Activated naive CD8-positive, alpha-beta T cell (primary cell): ENCODE data around the gene SLC25A12.
"Not testable (repeated sequence)": the region's sequence is repeated elsewhere in the genome, so short reads cannot be mapped to it uniquely, and the experiment has no call there.

Source experiments
- H3K27ac Mint-ChIP-seq: one replicate; pipeline ENCODE4 v1.8.0; 2021; ENCODE audit warnings: mixed read lengths
- H3K27me3 Mint-ChIP-seq: one replicate; pipeline ENCODE4 v1.8.0; 2021; ENCODE audit warnings: mixed read lengths
- H3K36me3 Mint-ChIP-seq: one replicate; pipeline ENCODE4 v1.8.0; 2021; ENCODE audit warnings: mixed read lengths
- H3K4me1 Mint-ChIP-seq: one replicate; pipeline ENCODE4 v1.8.0; 2021; ENCODE audit warnings: low read depth, mixed read lengths
- H3K4me3 Mint-ChIP-seq: one replicate; pipeline ENCODE4 v1.8.0; 2021; ENCODE audit warnings: mild to moderate bottlenecking, mixed read lengths
- H3K9me3 Mint-ChIP-seq: one replicate; pipeline ENCODE4 v1.8.0; 2021; ENCODE audit warnings: low read depth, mixed read lengths

The SLC25A12 gene

DNA sequence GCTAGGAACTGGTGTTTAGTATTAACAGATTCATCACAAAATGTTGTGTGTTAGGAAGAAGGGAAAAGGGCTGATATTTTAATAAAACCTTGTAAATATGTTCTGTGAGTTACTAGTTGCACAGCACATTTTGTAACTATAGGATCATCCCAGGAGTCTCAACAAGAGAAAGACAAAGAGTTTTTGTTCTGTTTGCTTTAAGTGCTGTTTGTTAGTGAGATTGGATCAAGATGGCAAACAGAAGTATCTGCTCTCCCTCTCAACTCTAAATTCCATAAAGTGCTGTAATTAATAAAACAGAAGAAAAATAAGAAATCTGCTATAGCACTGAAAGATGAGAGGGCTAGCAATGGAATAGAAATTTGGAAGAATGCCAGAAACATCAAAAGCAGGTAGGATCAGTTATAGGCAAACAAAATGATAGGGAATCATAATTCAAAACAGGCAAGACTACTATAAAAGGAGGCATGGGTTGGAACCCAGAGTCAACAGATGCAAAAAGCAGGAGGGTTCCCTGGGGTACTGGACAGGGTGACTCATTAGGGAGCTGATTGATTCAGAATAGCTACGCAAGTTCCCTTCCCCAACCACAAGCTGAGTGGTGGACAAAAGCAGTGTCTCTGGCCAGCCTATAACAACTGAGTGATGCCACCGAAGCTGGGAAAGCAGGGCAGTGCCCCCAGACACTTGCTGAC, 131.0 kb downstream of the SLC25A12 start:
- no peak overlapping the region for H3K27ac Mint-ChIP-seq
- peaks cover 12% of the 10 kb centered on the region for H3K9me3 Mint-ChIP-seq
- H3K4me3 Mint-ChIP-seq: no peak overlapping the region
- no peaks in the 10 kb centered on the region for H3K27me3 Mint-ChIP-seq
- H3K36me3 Mint-ChIP-seq: peaks cover 35% of the 10 kb centered on the region
- no peaks in the 10 kb centered on the region for H3K4me1 Mint-ChIP-seq

DNA sequence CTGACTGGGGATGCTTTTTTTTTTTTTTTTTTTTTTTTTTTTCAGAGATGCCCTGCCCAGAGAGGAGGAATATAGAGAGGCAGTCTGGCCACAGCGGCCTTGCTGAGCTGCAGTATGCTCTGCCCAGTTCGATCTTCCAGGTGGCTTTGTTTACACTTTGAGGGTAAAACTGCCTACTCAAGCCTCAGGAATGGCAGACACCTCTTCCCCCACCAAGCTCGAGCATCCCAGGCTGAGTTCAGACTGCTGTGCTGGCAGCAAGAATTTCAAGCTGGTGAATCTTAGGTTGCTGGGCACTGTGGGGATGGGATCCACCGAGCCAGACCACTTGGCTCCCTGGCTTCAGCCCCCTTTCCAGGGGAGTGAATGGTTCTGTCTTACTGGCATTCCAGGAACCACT, 132.9 kb downstream of the SLC25A12 start:
- H3K27me3 Mint-ChIP-seq: not testable (repeated sequence)

DNA sequence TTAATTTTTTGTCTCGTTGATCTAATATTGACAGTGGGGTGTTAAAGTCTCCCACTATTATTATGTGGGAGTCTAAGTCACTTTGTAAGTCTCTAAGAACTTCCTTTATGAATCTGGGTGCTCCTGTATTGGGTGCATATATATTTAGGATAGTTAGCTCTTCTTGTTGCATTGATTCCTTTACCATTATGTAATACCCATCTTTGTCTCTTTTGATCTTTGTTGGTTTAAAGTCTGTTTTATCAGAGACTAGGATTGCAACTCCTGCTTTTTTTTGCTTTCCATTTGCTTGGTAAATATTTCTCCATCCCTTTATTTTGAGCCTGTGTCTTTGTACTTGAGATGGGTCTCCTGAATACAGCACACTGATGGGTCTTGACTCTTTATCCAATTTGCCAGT, 135.3 kb downstream of the SLC25A12 start:
- H3K27ac Mint-ChIP-seq, H3K4me1 Mint-ChIP-seq, H3K4me3 Mint-ChIP-seq, H3K27me3 Mint-ChIP-seq: not testable (repeated sequence)
- H3K9me3 Mint-ChIP-seq: peaks cover 20% of the 10 kb centered on the region
- peaks cover 52% of the 10 kb centered on the region for H3K36me3 Mint-ChIP-seq

More for the DNA sequence above, 132.9 kb downstream of the SLC25A12 start:
- not testable (repeated sequence) for H3K4me1 Mint-ChIP-seq, H3K27ac Mint-ChIP-seq, H3K4me3 Mint-ChIP-seq
- Mint-ChIP-seq H3K36me3 (peaks cover 41% of the 10 kb centered on the region), H3K9me3 (peaks cover 15% of the 10 kb centered on the region)

DNA sequence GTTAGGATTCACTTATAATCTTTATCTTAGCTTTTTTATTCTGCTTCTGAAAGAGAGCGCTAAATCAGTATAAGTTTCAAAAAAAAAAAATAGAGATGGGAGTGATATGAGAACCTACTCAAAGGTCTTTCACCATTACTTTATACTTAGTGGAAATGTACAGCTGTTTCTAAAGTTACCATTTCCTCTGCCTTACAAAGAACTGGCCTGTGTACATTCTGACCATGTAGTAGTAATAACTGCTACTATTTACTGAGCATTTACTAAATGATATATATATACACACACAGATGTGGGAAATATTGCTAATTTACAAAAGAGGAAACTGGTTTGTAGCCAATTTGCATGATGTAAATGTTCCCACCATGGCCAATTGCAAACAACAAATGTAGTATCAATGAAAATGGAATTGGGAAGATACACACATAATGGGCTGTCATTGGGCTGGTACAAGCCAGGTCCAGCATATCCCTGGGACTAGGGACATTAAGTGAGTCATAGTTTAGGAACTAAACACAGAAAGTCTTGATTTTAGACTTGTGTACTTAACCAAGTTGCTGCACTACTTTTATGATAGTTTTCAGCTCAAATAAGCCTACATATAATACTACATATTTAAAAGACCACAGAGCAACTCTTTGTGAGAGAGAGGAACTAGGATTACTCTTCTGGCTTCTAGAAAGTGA, 139.6 kb downstream of the SLC25A12 start:
- Mint-ChIP-seq H3K36me3 (peaks cover 38% of the 10 kb centered on the region), H3K4me3 (no peak overlapping the region), H3K27me3 (no peaks in the 10 kb centered on the region), H3K9me3 (peaks cover 13% of the 10 kb centered on the region), H3K4me1 (no peaks in the 10 kb centered on the region), H3K27ac (no peak overlapping the region)

DNA sequence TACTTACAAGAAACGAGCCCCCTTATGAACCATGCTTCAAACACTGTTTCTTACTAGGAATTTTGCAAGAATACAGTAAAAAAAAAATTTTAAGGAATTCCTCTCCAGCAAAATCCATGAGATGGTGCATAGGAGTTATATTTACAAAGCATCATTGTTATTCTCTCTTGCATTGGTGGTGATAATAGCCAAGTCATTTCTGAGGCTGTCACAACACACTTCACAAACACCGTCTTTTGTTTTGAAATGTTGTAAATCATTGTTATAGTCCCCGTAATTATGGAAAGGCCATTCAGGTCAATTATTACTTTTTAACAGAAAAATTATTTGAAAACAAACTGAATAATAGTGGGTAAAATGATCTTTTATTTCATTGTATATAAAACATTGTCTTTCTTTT, 146.7 kb downstream of the SLC25A12 start:
- peaks cover 27% of the 10 kb centered on the region for H3K36me3 Mint-ChIP-seq
- no peak overlapping the region for H3K4me3 Mint-ChIP-seq
- H3K27me3 Mint-ChIP-seq: no peaks in the 10 kb centered on the region
- no peaks in the 10 kb centered on the region for H3K9me3 Mint-ChIP-seq
- no peak overlapping the region for H3K27ac Mint-ChIP-seq
- H3K4me1 Mint-ChIP-seq: no peaks in the 10 kb centered on the region

DNA sequence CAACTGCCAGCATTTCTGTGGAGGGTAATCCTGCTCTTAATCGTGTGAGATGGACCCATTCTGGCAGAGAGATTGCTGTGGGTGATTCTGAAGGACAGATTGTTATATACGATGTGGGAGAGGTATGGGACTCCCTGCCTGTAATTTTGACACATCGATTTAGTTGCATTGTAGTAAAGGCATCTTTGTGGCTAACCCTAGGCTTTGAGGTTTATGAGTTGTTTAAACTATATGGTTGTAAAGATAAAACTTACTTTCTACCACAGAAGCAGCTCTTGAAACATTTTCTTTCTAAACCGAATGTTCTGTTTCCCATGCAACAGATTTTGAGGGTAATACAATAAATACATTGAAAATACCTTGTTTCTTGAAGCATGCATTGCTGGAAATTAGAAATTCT, 148.2 kb downstream of the SLC25A12 start:
- peaks cover 32% of the 10 kb centered on the region for H3K36me3 Mint-ChIP-seq
- no peak overlapping the region for H3K27ac Mint-ChIP-seq
- H3K4me1 Mint-ChIP-seq: peaks cover 6% of the 10 kb centered on the region
- H3K27me3 Mint-ChIP-seq: no peaks in the 10 kb centered on the region
- H3K9me3 Mint-ChIP-seq: no peaks in the 10 kb centered on the region
- H3K4me3 Mint-ChIP-seq: no peak overlapping the region

DNA sequence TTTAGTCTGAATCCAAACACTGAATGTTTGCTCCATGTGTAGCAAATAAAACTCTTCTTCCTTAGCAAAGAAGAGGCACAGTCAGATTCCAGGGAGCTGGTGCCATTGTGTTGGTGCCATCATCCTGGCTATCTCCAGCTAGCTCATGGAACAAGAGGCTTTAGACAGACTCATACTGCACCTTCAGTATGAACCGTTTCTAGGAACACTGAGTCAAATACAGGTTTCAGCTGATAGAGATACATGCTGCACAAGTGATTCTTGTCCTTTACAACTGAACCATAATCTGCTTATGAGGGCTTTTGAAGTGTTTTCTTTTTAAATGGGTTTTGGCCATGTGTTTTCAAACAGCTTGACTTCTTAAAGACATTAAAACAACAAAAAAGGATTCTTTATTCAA, 148.9 kb downstream of the SLC25A12 start:
- Mint-ChIP-seq H3K4me3 (no peak overlapping the region), H3K9me3 (no peaks in the 10 kb centered on the region), H3K27ac (no peak overlapping the region), H3K27me3 (no peaks in the 10 kb centered on the region), H3K36me3 (peaks cover 30% of the 10 kb centered on the region), H3K4me1 (peaks cover 7% of the 10 kb centered on the region)

DNA sequence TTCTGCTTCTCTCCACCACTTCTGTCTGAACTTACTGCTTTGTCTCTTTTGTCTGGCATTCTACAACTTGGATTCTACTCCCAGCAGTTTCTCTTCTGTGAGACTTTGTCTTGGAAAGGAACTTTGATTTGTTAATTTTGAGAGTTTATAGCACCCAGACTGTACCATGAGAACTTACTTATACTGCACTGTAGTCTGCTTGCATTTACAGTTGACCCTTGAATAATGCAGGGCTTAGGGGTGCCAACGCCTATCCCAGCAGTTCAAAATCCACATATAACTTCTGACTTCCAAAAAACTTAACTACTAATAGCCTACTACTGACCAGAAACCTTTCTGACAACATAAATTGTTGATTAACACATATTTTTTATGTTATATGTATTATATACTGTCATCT, 151.3 kb downstream of the SLC25A12 start:
- Mint-ChIP-seq H3K9me3 (no peaks in the 10 kb centered on the region), H3K4me1 (peaks cover 7% of the 10 kb centered on the region), H3K36me3 (peaks cover 23% of the 10 kb centered on the region), H3K27me3 (no peaks in the 10 kb centered on the region), H3K27ac (no peak overlapping the region), H3K4me3 (no peak overlapping the region)

DNA sequence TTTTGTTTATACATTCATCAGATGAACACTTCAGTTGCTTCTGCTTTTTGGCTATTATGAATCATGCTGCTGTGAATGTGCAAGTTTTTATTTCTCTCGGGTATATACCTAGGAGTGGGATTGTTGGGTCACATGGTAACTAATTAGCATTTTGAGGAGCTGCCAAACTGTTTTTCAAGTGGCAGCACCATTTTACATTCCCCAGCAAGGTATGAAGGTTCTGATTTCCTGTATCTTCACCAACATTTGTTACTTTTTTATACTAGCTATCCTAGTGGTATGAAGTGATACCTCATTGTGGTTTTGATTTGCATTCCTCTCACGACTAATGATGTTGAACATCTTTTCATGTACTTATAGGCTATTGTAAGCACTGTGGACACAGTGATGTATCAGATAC, 152.9 kb downstream of the SLC25A12 start:
- Mint-ChIP-seq H3K36me3 (peaks cover 23% of the 10 kb centered on the region), H3K27ac (no peak overlapping the region), H3K27me3 (no peaks in the 10 kb centered on the region), H3K4me3 (no peak overlapping the region), H3K4me1 (peaks cover 7% of the 10 kb centered on the region), H3K9me3 (no peaks in the 10 kb centered on the region)

DNA sequence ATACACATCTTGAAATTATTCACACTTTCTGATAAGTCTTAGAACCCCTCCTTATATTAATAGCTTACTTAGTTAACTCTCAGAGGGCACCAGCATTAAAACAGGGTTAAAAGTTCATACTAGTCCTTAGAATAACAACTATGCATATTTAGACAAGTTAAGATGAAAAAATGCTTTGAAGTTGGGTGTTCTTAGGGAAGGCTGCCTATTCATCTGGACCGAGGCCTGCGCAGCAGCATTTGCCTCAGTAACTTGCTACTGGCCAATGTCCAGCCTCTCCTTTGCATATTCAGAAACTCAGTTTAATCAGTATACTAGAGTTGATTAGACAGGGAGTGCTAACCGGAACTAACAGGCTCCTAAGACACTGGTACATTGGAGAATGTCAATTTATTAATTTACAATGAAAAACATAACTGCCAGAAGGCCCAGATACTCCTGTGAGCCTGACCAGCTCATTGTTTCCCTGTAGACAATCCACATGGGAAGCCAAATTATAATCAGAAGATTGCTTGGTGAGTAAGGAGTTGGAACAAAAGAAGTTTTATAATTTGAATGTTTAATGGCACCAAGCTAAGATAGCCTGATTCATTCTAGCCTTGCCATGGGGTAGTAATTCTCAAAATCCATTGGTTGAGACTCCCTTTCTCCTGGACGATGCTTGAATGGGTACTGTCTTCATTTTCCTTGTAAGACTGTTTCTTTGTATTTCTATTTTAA, 157.9 kb downstream of the SLC25A12 start:
- Mint-ChIP-seq H3K27ac (no peak overlapping the region), H3K4me1 (peaks cover 4% of the 10 kb centered on the region), H3K36me3 (peaks cover 25% of the 10 kb centered on the region), H3K4me3 (no peak overlapping the region), H3K9me3 (no peaks in the 10 kb centered on the region), H3K27me3 (no peaks in the 10 kb centered on the region)
